GM21515 (cell line): ENCODE data around the gene TAF5L.
A peak's percentile ranks its signal among the peaks of the same experiment; 100 is the strongest.
"Not testable (repeated sequence)": the region's sequence is repeated elsewhere in the genome, so short reads cannot be mapped to it uniquely, and the experiment has no call there.

Experiments
- ATAC-seq: cut with Tn5 transposase; IDR thresholded peaks from one replicate; pipeline ENCODE4 v1.9.1; 2021; ENCODE audit not compliant: unreplicated experiment

The TAF5L gene

GRCh38 chr1:229642970-229643369 is 17.0 kb upstream of the TAF5L start:
- ATAC-seq: no peak

- no peak for ATAC-seq
These were observed 16.5 kb upstream of the TAF5L start for GRCh38 chr1:229642376-229642775.

GRCh38 chr1:229641306-229641705 is 15.4 kb upstream of the TAF5L start:
- ATAC-seq: no peak

- ATAC-seq: no peak
These were observed 14.5 kb upstream of the TAF5L start for GRCh38 chr1:229640455-229640854.

GRCh38 chr1:229637746-229638145 is 11.8 kb upstream of the TAF5L start:
- ATAC-seq: no peak

- ATAC-seq: no peak
These were observed 10.1 kb upstream of the TAF5L start for GRCh38 chr1:229636042-229636441.

- ATAC-seq: no peak
These were observed 6.0 kb upstream of the TAF5L start for GRCh38 chr1:229631966-229632365.

GRCh38 chr1:229631148-229631547 is 5.2 kb upstream of the TAF5L start:
- no peak for ATAC-seq

- ATAC-seq: no peak
These were observed 3.3 kb upstream of the TAF5L start for GRCh38 chr1:229629261-229629660.

GRCh38 chr1:229627003-229627402 is 1.1 kb upstream of the TAF5L start:
- ATAC-seq: no peak

- ATAC-seq: peak; percentile 38
These were observed 629 bp downstream of the TAF5L start for GRCh38 chr1:229625071-229625914.

- ATAC-seq: no peak
These were observed 1.3 kb downstream of the TAF5L start for GRCh38 chr1:229624521-229625070.

- no peak for ATAC-seq
These were observed 2.1 kb downstream of the TAF5L start for GRCh38 chr1:229623838-229624237.

GRCh38 chr1:229623225-229623624 is 2.7 kb downstream of the TAF5L start:
- no peak for ATAC-seq

- ATAC-seq: not testable (repeated sequence)
These were observed 3.2 kb downstream of the TAF5L start for GRCh38 chr1:229622641-229623120.

GRCh38 chr1:229621663-229622062 is 4.3 kb downstream of the TAF5L start:
- ATAC-seq: no peak

- no peak for ATAC-seq
These were observed 5.0 kb downstream of the TAF5L start for GRCh38 chr1:229620876-229621275.

- no peak for ATAC-seq
These were observed 6.3 kb downstream of the TAF5L start for GRCh38 chr1:229619614-229620013.

GRCh38 chr1:229619002-229619401 is 6.9 kb downstream of the TAF5L start:
- no peak for ATAC-seq

GRCh38 chr1:229617351-229618100 is 8.4 kb downstream of the TAF5L start:
- ATAC-seq: no peak

GRCh38 chr1:229614701-229615100 is 11.2 kb downstream of the TAF5L start:
- ATAC-seq: no peak

- no peak for ATAC-seq
These were observed 12.0 kb downstream of the TAF5L start for GRCh38 chr1:229613938-229614337.
